CD4-positive, alpha-beta T cell treated with Interleukin-21 for 1 hour (primary cell): ENCODE data around the gene GALNT7.

ENCODE experiments used
- DNase-seq: peaks from one replicate; pipeline ENCODE4 v3.0.0-alpha.2; 2020

Gene GALNT7

DNA sequence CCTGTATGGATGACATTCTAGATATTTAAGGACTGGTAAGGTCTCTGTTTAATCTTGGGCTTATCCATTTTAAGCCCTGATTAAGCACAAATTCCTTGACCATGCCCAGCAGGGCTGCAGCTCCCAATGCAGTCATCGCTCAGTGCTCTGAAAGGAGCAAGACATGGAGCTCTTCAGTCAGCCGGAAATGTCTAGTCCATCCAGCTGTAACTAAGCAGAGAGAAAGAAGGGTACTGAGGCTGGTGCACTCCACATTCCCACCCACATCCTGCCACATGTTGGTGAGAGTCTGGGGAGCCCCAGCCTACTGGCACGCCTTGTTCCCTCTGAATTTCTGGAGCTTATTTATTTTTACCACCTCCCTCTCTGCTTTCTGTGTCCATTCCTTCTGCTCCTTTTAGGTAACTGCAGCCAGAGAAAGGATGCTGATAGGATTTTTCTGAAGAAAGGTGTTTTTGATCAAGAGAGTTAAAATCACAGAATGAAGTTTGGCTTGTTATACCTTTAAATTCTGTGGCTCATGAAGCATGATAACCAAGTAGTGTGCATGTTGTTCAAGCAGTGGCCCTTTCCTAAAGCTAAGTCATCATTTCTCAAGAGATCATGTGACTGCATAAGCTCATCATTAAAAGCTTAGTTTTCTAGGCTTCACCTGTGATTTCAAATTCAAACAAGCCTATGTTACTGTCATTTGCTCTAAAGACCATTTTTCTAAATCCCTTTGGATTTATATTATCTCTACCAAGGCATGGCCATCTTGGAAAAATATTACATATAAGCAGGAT, 74.0 kb downstream of the GALNT7 start:
- no peak for DNase-seq

- no peak for DNase-seq
These were observed 74.7 kb downstream of the GALNT7 start for GRCh38 chr4:173243321-173243720.

- DNase-seq: no peak
These were observed 75.5 kb downstream of the GALNT7 start for GRCh38 chr4:173243917-173244658.

DNA sequence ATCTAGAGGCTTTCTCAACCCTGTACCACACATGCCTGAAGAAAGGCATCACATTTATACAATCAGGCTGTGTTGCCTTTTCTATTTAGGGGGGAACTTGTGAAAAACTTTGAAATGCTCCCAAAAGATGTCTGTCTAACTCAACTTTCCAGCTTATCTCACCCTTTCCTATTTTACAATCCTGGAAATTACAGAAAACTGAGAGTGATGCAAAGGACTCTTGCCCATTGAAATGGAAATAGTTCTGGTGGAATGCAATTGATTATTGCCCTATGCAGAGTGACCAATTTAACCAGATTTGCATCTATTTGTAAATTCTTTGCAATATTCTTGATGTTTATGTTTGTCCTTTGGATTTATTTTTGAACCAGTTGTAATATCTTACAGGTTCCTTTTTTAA, 77.3 kb downstream of the GALNT7 start:
- no peak for DNase-seq

GRCh38 chr4:173246719-173247118, 78.1 kb downstream of the GALNT7 start:
- DNase-seq: no peak

DNA sequence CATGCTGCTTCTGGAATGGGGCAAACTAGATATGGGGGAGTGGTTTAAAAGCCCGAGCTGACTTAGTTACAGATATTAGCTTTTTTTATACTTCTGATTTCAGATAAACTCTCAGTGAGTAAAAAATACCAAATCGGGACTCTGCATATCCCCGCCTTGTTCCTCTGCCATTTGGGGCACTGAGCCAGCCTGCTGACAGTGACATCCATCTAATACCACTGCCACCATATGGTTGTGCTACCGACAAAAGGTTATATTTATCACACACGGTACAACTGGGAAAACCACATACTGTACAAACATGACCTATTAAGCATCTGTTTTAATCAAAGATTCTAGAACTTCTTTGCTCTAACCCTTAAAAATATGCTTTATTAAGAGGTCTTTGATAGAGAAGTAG, 78.7 kb downstream of the GALNT7 start:
- no peak for DNase-seq

DNA sequence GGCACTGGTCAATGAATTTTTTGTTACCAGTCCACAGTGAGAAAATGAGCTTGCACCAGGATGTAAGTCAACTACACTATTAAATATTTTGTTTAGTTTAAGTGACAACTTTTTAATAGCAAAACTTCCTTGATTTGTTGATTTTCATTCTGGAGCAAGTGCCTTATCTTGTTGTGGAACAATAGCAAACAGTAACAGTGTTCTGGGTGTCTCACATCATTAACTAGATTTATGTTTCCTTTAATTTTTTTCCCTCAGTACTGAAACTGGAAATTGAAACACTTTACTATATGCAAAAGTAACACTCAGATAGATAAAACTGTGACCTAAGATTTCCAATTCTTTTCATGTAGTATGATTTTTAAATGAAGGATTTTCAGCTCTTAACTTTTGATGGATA, 80.1 kb downstream of the GALNT7 start:
- DNase-seq: no peak

GRCh38 chr4:173252024-173252935, 83.7 kb downstream of the GALNT7 start:
- DNase-seq: no peak

- DNase-seq: no peak
These were observed 85.0 kb downstream of the GALNT7 start for GRCh38 chr4:173253561-173253960.

DNA sequence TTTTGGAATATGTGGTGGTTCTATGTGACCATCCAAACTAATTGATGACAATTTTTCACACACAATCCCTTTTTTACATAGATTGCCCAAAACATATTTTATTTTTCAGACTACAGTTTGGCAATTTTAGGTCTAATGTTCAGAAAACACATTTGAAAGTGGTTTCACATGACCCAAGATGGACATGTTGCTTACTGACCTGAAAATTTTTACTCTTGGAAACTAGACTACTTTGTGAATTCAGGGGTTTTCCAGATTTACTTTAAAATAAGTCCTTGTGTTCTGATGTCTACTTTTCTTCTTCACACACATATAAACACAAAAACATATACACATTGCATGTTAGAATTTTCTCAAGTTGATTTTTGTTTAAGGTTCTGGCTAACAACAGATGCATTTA, 86.0 kb downstream of the GALNT7 start:
- DNase-seq: no peak

DNA sequence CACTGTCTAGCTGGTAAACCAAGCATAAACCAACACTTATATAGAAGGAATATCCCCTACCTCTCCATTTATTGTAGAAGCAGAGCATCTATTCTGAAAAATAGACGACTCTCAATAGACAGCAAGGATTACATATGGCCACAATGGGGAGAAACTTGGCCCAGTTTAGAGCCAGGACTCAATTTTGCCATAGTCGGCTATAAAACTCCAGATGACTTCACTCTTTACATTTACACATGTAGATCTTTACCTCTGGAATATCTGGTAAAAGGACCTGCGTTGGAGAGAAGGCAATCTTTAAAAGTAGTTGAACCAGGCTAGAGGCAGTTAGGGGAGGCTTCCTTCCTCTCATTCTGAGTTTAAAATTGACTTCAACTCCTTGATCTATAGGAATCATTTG, 88.2 kb downstream of the GALNT7 start:
- DNase-seq: no peak

- DNase-seq: peak; percentile 62
These were observed 89.4 kb downstream of the GALNT7 start for GRCh38 chr4:173257732-173258717.

DNA sequence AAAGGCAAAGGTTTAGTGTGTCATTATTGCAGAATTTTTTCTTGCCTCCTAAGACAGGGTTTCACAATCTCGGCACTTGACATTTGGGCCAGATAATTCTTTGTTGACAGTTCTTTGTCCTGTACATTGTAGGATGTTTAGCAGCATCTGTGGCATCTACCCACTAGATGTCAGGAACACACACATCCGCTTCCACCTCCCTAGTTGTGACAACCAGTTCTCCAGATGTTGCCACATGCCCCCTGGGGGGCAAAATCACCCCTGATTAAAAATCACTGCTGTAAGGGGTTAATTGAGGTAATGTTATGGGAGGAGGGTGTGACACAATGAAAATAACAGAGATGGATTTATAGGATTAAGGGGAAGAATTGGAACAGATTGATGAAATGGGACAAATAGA, 90.3 kb downstream of the GALNT7 start:
- DNase-seq: no peak

- DNase-seq: no peak
These were observed 90.7 kb downstream of the GALNT7 start for GRCh38 chr4:173259310-173259709.

DNA sequence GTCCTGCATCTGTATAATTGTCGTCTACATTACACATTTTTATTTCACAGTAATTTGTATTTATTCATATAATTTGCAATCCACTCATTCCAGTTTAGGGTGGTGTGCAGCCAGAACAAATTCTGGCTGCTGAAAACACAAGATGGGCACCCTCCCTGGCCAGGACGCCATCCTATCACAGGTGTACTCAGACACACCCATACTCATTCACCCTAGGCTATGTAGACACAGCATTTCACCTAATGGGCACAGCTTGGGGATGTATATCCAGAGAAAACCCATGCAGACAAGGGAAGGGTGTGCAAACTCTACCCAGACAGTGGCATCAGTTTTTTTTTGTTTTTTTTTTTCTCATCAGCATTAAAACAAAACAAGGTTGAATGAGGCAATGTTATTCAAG, 92.4 kb downstream of the GALNT7 start:
- no peak for DNase-seq

DNA sequence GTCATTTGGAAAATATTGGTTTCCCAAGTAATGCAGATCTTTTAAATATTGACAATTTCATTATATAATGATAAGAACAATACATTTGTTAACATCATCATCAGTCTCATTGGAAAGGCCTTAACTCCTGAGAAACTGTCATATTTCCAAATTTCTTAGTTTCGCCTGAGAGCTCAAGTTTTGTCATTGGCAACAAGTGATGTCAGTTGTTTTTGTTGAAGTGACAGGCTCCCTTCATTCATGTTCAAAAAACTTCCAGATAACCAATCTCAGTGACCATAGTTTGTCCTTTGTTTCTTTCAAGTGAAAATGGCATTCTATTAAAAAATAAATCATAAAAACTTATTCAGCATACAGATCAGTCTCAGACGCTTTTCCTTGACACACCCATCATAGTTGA, 93.8 kb downstream of the GALNT7 start:
- no peak for DNase-seq

DNA sequence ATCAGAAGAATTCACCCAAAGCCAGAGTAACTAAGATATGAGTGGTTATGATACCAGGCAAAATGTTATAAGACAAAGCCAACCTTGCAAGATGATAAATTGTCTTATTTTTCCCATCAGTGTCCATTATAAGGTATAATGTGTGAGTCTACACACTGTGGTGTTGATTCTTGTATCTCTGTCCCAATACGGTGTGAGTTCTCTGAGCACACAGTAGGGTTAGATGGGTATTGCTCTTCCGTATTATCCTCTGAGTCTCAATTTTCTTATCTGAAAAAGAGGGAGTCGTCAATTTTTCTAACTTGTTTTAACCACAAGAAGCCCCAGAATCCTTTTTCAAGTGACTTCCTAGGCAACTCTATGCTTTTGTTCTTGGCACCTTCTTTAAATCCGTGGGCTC, 95.6 kb downstream of the GALNT7 start:
- DNase-seq: no peak

- peak; percentile 17 for DNase-seq
These were observed 96.1 kb downstream of the GALNT7 start for GRCh38 chr4:173264684-173265185.

GRCh38 chr4:173265751-173266150, 97.1 kb downstream of the GALNT7 start:
- no peak for DNase-seq

GRCh38 chr4:173267711-173268110, 99.1 kb downstream of the GALNT7 start:
- DNase-seq: no peak

DNA sequence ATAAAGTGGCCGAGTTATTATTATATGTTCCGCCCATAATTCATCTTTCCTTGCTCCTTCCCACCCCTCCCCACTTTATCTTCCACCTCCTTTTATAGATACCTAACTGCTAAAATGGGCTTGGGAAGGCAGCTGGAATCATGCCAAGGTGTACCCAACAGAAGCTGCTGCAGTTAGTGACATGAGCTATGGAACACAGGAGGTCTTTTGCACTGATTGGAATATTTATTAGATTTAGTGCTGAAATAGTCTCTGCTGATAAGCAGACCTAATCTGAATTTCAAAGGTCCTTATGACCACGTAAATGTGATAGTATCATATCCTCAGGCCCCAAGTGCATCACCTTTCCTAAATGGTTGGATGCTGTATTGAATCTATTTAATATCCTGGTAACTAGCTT, 100.7 kb downstream of the GALNT7 start:
- no peak for DNase-seq
